ENCODE results near the gene SRRM3. TPM values are rescaled to one million over a fixed set of nuclear protein-coding genes. Genes with fewer than 3 reads are reported as not detected.
A peak's percentile ranks its signal among the peaks of the same experiment; 100 is the strongest.
"Not testable (repeated sequence)": the region's sequence is repeated elsewhere in the genome, so short reads cannot be mapped to it uniquely, and the experiment has no call there.

The SRRM3 gene
- total RNA-seq = 1 to 10 TPM; 3.0 to 5.9 TPM
- 1 to 10 TPM; 3.8 to 7.4 TPM for polyA plus RNA-seq
- long read RNA-seq, donor 1, transcript SRRM3-205 (4 exons, 2,150 nt) = major isoform, 7 of 19 reads
- long read RNA-seq, donor 1, partial matches to known transcripts = 6 of 19 reads
- long read RNA-seq, donor 1, other reads (novel, unspliced or antisense) = 6 of 19 reads
- long read RNA-seq, donor 2, partial matches to known transcripts = 2 of 10 reads
- long read RNA-seq, donor 2, other reads (novel, unspliced or antisense) = 7 of 10 reads

DNA sequence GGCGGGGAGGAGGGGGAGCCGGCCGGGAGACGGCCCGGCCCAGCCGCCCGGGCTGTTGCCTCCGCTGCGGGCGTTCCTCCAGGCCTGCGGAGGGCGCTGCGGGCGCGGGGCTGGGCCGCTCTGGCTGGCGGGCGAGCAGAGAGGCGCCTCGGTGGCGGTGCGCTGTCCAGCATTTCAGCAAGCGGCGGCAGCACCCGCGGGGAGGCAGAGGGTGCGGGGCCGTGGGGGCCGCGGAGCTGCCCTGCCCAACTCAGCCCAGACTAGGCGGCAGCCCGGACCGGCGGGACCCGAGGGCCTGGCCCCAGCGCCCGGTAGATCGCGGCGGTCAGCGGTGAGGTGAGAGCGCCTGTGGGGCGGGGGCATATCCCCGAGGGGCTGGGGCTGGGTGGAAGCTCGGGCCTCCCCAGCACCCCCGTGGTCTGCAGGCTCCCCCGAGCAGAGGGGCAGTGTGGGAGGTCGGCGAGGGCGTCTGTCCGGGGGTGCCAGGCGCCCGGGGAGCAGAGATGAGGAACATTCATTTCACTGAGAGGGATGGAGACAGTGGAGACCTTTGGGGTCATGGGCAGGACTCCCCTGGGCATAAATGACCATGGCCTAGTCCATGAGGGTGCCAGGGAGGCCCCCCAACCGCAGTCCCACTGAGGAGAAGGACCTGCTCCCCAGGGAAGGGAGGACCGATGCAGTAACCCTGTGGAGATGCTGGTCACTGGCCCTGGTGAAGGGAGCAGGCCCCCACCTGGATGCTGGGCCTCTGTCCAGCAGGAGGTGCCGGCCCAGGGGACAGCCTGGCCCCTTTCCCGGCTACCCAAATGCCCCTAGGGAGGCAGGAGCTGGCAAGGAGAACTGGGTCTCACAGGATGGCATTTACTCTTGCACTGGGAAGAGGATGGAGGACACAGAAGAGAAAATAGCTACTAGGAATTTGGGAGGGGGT lies at the start of gene SRRM3:
SRRM3 (plus strand) TSS at position 165 of the 934 bp plus-strand sequence. CDS start 33,171 bp downstream, outside the sequence.
- intact Hi-C loops (cut with DNase I) = no loop called here
- peak; percentile 92 for ATAC-seq (ENCODE audit: low FRiP score)
- Histone ChIP-seq H3K4me3 (ENCODE audit: low read length in 2 of 2) (no peak within 1 kb of the TSS), H3K4me1 (ENCODE audit: control insufficient read depth in 1 of 2, insufficient read depth in 2 of 2, low read length in 2 of 2) (no peaks in the 10 kb centered on the region), H3K27ac (ENCODE audit: low read depth in 1 of 2, low read length in 2 of 2) (no peak within 1 kb of the TSS), H3K36me3 (ENCODE audit: control insufficient read depth in 1 of 2, insufficient read depth in 2 of 2, low read length in 1 of 2) (no peaks in the 10 kb centered on the region), H3K27me3 (ENCODE audit: control insufficient read depth in 1 of 2, insufficient read depth in 2 of 2, low read length in 1 of 2) (no peaks in the 10 kb centered on the region), H3K9me3 (ENCODE audit: control insufficient read depth, low read length) (no peaks in the 10 kb centered on the region)
- WGBS, 2 donors = 2% methylated on average over 22 to 57 of the region's 57 CpGs
- peak; percentile 83 to 93 for DNase-seq

DNA sequence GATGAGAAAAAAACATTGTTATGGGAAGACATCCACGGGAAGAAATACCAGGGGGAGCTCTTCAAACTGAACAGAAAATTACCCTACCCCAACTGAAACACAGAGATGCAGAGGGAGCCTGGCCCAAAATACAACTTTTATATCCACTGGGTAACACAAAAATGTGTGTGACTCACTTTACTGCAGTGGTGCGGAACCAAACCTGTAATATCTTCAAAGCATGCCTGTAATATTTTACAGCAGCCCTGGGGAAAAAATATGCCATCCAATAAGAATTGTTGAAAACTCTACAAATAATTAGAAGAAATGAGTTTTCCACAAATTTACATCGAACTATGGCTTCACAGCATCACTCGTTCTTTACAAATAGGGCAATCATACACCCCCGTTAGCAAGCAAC lies 49.8 kb upstream of the SRRM3 start:
- no peak for ATAC-seq (ENCODE audit: low FRiP score)
- Histone ChIP-seq H3K4me1 (ENCODE audit: control insufficient read depth in 1 of 2, insufficient read depth in 2 of 2, low read length in 2 of 2) (no peaks in the 10 kb centered on the region), H3K9me3 (ENCODE audit: control insufficient read depth, low read length) (no peaks in the 10 kb centered on the region), H3K27me3 (ENCODE audit: control insufficient read depth in 1 of 2, insufficient read depth in 2 of 2, low read length in 1 of 2) (no peaks in the 10 kb centered on the region), H3K27ac (ENCODE audit: low read depth in 1 of 2, low read length in 2 of 2) (no peak overlapping the region), H3K4me3 (ENCODE audit: low read length in 2 of 2) (no peak overlapping the region), H3K36me3 (ENCODE audit: control insufficient read depth in 1 of 2, insufficient read depth in 2 of 2, low read length in 1 of 2) (no peaks in the 10 kb centered on the region)
- intact Hi-C loops (cut with DNase I) = no loop called here
- WGBS, 2 donors = 78 to 86% methylated on average over 5 of the region's 5 CpGs
- no peak for DNase-seq

DNA sequence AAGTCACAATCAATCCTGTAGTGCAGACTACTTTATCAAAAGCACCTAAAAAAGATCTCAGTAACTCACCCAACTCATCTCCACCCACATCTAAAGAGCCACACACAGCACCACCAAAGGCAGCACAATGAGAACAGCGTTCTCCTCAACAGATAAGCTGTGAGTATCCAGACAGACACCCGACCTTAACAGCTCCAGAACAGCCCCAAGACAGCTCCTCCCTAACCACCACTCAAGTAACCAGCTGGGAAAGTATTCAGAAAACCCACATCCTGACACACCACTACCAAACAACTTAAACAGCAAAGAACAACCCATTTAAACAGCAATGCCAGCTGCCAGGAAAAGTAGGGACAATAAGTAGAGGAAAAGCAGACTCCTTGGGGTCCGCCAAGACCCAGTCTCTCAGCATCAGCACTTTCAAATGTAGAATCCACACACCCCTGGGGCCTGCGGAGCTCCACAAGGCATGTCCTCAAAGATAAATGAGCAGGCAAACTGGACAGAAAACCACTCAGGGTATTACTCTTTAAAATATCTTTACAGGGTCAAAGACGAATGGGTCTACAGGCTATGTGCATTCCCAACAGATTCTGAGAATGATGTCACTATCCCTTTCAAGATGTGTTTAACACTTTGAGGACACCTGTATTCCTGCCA lies 48.0 kb upstream of the SRRM3 start:
- H3K4me1 ChIP-seq (ENCODE audit: control insufficient read depth in 1 of 2, insufficient read depth in 2 of 2, low read length in 2 of 2); H3K4me3 ChIP-seq (ENCODE audit: low read length in 2 of 2); DNase-seq; ATAC-seq (ENCODE audit: low FRiP score); H3K27me3 ChIP-seq (ENCODE audit: control insufficient read depth in 1 of 2, insufficient read depth in 2 of 2, low read length in 1 of 2); H3K27ac ChIP-seq (ENCODE audit: low read depth in 1 of 2, low read length in 2 of 2); intact Hi-C loops (cut with DNase I); H3K9me3 ChIP-seq (ENCODE audit: control insufficient read depth, low read length); H3K36me3 ChIP-seq (ENCODE audit: control insufficient read depth in 1 of 2, insufficient read depth in 2 of 2, low read length in 1 of 2): not testable (repeated sequence)
- 53 to 56% methylated on average over 5 of the region's 5 CpGs for WGBS, 2 donors

GRCh38 chr7:76155938-76156337 lies 45.8 kb upstream of the SRRM3 start:
- peak in 1 of 2 donors; percentile 89 for DNase-seq
- H3K36me3 ChIP-seq (ENCODE audit: control insufficient read depth in 1 of 2, insufficient read depth in 2 of 2, low read length in 1 of 2) = no peaks in the 10 kb centered on the region
- no peak for ATAC-seq (ENCODE audit: low FRiP score)
- no peaks in the 10 kb centered on the region for H3K9me3 ChIP-seq (ENCODE audit: control insufficient read depth, low read length)
- intact Hi-C loops (cut with DNase I) = no loop called here
- no peak overlapping the region for H3K4me3 ChIP-seq (ENCODE audit: low read length in 2 of 2)
- H3K4me1 ChIP-seq (ENCODE audit: control insufficient read depth in 1 of 2, insufficient read depth in 2 of 2, low read length in 2 of 2) = no peaks in the 10 kb centered on the region
- H3K27ac ChIP-seq (ENCODE audit: low read depth in 1 of 2, low read length in 2 of 2) = no peak overlapping the region
- WGBS, 2 donors = 80 to 81% methylated on average over 6 of the region's 6 CpGs
- no peaks in the 10 kb centered on the region for H3K27me3 ChIP-seq (ENCODE audit: control insufficient read depth in 1 of 2, insufficient read depth in 2 of 2, low read length in 1 of 2)

GRCh38 chr7:76156992-76157685 lies 44.6 kb upstream of the SRRM3 start:
- H3K36me3 ChIP-seq (ENCODE audit: control insufficient read depth in 1 of 2, insufficient read depth in 2 of 2, low read length in 1 of 2); DNase-seq; H3K27me3 ChIP-seq (ENCODE audit: control insufficient read depth in 1 of 2, insufficient read depth in 2 of 2, low read length in 1 of 2); ATAC-seq (ENCODE audit: low FRiP score); H3K27ac ChIP-seq (ENCODE audit: low read depth in 1 of 2, low read length in 2 of 2); intact Hi-C loops (cut with DNase I); H3K4me1 ChIP-seq (ENCODE audit: control insufficient read depth in 1 of 2, insufficient read depth in 2 of 2, low read length in 2 of 2); H3K9me3 ChIP-seq (ENCODE audit: control insufficient read depth, low read length); H3K4me3 ChIP-seq (ENCODE audit: low read length in 2 of 2): not testable (repeated sequence)
- WGBS, 2 donors = 74 to 78% methylated on average over 2 of the region's 2 CpGs

DNA sequence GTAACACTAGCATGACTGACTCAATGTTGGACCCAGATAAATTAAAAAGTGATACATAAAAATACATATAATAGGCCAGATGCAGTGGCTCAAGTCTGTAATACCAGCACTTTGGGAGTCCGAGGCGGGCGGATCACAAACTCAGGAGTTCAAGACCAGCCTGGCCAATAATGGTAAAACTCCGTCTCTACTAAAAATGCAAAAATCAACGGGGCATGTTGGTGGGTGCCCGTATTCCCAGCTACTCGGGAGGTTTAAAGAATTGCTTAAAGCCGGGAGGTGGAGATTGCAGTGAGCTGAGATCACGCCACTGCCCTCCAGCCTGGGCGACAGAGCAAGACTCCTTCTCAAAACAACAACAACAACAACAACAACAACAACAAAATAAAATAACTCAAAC lies 43.3 kb upstream of the SRRM3 start:
- H3K9me3 ChIP-seq (ENCODE audit: control insufficient read depth, low read length); DNase-seq; H3K4me1 ChIP-seq (ENCODE audit: control insufficient read depth in 1 of 2, insufficient read depth in 2 of 2, low read length in 2 of 2); H3K36me3 ChIP-seq (ENCODE audit: control insufficient read depth in 1 of 2, insufficient read depth in 2 of 2, low read length in 1 of 2); ATAC-seq (ENCODE audit: low FRiP score); H3K4me3 ChIP-seq (ENCODE audit: low read length in 2 of 2); H3K27ac ChIP-seq (ENCODE audit: low read depth in 1 of 2, low read length in 2 of 2); intact Hi-C loops (cut with DNase I); H3K27me3 ChIP-seq (ENCODE audit: control insufficient read depth in 1 of 2, insufficient read depth in 2 of 2, low read length in 1 of 2): not testable (repeated sequence)
- WGBS, 2 donors = 88 to 91% methylated on average over 10 of the region's 10 CpGs

- H3K4me3 ChIP-seq (ENCODE audit: low read length in 2 of 2); H3K9me3 ChIP-seq (ENCODE audit: control insufficient read depth, low read length); H3K4me1 ChIP-seq (ENCODE audit: control insufficient read depth in 1 of 2, insufficient read depth in 2 of 2, low read length in 2 of 2); H3K27me3 ChIP-seq (ENCODE audit: control insufficient read depth in 1 of 2, insufficient read depth in 2 of 2, low read length in 1 of 2); intact Hi-C loops (cut with DNase I); H3K36me3 ChIP-seq (ENCODE audit: control insufficient read depth in 1 of 2, insufficient read depth in 2 of 2, low read length in 1 of 2); H3K27ac ChIP-seq (ENCODE audit: low read depth in 1 of 2, low read length in 2 of 2); ATAC-seq (ENCODE audit: low FRiP score); DNase-seq: not testable (repeated sequence)
- 86 to 88% methylated on average over 10 of the region's 10 CpGs for WGBS, 2 donors
Measured at GRCh38 chr7:76162416-76163170, 39.1 kb upstream of the SRRM3 start.

DNA sequence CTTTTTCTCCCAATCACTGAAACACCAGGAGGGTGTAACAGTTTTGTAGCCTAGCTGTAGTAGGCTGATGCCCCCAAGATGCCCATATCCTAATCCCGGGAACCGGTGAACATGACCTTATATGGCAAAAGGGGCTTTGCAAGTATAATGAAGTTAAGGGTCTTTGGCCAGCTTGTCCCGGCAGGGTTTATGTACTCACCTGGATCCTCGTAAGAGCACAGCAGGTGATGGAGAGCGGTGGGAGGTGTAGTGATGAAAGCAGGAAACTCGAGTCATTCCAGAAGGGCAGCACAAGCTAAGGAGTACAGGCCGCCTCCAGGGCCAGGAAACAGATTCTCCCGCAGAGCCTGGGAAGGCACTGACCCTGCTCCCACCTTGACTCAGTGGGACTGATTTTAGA lies 37.9 kb upstream of the SRRM3 start:
- H3K27me3 ChIP-seq (ENCODE audit: control insufficient read depth in 1 of 2, insufficient read depth in 2 of 2, low read length in 1 of 2); H3K9me3 ChIP-seq (ENCODE audit: control insufficient read depth, low read length); DNase-seq; intact Hi-C loops (cut with DNase I); H3K4me3 ChIP-seq (ENCODE audit: low read length in 2 of 2); H3K27ac ChIP-seq (ENCODE audit: low read depth in 1 of 2, low read length in 2 of 2); ATAC-seq (ENCODE audit: low FRiP score); H3K36me3 ChIP-seq (ENCODE audit: control insufficient read depth in 1 of 2, insufficient read depth in 2 of 2, low read length in 1 of 2); H3K4me1 ChIP-seq (ENCODE audit: control insufficient read depth in 1 of 2, insufficient read depth in 2 of 2, low read length in 2 of 2): not testable (repeated sequence)
- WGBS, 2 donors = 40 to 41% methylated on average over 8 of the region's 8 CpGs
